Germinal center (tissue), 1 donor: ENCODE data around the gene CCDC85C.

ENCODE experiments used
- DNase-seq: peaks from one replicate; pipeline ENCODE4 v3.0.0; 2012; ENCODE audit warnings: mixed read lengths, low spot score

Gene CCDC85C

DNA sequence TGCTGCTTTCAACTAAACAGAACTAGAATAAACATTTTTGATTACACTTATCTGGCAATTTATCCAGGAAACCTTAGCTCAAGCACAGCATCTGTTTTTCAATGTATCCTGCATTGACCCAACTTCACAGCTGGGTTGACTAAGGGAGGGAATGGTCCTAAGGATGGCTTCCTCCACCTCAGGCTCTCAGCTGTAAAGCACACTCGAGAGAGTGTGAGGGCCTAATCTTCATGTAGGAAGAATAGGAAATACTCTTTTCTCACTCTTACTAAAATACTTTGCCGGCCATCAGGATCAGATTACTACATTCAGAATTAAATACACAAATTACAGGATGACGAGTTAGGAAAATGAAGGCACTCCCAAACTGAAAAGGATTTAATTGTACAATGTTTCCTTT, 130.5 kb downstream of the CCDC85C start:
- no peak for DNase-seq

DNA sequence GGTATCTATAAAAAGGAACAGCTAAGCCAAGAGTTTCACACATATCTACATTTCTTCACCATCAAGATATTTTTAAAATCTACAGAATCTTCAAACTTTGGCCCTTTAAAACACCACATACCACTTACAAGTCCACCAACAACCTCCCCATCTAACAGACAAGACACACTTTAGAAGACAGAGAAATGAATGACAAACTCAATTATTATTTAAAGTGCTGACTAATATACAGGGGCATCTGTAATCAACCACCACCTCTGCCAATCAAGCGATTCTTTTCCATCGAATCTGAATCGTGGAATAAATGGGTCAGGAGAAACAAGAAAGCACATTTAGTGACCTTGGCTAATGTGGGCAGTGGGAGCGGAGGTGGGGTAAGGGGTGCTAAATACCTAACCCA, 131.1 kb downstream of the CCDC85C start:
- DNase-seq, result no peak

DNA sequence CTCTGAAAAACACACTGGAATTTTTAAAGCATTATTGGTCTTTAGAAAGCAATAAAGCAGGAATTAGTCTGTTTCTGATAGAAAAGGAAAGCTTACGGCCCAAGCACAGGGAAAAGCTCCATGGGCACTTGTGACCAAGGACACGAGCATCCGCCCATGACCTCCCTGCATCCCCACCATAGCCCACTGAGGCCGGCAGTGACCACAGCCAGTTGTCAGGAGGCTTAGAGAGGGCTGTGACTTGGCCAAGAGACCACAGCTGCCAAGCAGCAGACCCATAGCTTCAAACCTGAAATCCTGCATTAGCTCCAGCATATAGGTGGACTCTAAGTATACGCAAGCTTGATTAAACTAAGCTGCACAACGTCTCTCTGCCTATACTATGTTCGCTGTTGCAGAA, 132.3 kb downstream of the CCDC85C start:
- no peak for DNase-seq

DNA sequence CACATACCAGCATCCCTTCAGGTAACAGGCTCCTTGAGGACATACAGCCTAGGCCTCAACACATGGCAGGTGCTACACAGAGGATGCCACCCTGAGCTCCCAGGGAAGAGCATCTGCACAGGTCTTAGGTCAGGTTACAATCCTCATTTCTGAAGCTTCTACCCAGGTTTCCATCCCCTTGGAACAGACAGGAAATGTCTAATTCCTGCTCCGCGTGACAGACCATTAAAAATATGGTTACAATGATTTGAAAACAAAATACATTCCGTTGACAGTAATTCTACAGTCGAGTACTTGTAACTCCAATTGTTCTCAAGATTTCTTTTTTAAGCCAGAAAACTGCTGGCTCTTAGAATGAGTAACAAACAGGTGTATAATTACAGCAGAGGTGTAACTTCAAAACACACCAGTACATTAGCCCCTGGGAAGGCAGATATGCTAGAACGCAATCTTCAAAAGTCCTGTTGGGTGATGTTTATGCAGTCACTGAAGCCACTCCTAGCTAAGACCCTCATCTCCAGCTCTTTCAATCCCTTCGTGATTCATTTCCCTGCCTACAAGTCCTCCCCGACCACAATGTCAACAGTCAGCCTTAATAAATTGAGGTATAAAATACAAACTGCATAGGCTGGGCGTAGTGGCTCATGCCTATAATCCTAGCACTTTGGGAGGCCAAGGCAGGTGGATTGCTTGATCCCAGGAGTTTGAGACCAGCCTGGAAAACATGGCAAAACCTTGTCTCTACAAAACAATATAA, 135.0 kb downstream of the CCDC85C start:
- no peak for DNase-seq

DNA sequence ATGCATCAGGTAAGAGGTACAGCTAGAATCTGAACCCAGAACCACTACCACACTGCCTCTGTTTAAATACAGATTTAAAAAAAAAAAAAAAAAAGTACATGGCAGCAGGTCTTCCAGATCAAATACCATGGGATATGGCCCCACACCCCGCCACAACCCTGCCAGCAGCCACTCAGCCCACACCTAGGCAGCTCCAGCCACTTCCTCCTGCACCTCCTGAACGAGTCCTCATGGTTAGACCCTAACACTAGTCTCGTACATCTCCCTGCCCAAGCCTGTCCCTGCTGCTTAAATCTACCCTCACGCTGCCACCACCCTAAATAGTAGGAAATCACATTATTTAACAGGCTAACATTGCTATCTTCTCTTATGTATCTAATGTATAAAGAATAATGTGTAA, 135.9 kb downstream of the CCDC85C start:
- no peak for DNase-seq

DNA sequence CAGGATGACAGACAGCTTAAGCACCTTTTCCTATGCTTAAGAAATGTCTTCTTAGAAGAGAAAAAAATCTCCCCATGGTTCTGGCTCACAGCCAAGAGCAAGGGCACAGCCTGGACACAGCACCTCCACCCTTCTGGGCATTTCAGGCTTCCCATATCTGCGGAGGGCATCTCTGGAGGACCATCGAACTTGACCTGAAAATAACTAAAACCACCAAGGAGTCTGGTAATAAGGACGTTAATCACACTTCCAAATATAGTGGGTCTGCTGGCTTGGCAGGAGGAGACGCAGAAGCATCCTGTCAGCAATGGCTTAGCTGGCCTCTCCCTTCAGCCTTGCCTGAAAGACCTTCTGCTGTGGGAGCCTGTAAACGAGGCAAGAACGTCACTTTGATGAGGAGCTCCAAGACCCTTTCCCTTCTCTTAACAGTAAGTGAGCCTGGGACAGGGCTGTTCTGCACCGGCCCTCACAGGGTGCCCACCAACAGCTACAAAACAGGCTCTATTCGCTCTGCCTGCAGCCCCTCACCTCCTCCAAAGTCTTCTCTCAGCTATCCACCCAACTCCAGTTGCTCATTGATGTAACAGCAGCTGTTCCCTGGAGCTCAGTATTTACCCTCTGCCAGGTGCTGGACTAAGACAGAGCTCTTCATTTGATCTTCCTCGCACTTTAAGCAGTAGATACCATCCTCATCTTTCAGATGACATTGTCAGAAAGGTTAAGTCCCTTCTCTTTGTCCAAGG, 136.5 kb downstream of the CCDC85C start:
- no peak for DNase-seq

DNA sequence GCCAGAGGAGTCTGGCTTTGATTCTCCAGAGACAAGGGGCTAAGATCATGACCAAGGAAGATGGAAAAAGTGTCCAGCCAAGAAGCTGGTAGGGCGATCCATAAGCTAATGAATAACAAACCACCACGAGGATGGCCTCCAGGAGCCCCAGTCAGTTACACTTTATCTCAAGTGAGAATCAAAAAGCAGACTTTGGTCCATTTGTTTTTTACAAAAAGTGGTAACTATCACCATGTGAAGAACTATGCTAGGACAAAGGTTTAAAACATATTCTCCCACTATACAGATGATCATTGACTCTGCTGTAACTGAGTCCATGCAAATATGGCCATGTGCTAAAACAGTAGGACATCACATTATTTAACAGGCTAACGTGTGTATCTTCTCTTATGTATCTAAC, 137.2 kb downstream of the CCDC85C start:
- no peak for DNase-seq

DNA sequence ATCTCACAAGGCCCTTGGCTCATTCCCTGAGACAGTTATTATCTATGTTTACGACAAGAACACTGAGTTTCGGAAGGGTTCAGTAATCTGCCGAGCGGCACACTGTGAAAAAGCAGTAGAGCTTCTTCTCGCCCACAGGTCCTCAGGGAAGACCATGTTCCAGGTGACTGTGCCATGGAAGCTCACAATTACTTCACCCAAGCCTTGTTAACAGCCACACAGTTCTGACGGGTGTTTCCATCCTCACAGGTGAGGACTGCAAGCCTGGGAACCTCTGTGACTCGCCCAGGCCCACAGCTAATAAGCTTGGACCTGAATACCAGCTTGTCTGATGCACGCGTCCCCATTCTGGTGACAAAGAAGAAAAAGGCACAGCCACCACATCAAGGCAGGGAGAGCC, 138.7 kb downstream of the CCDC85C start:
- DNase-seq, result no peak

DNA sequence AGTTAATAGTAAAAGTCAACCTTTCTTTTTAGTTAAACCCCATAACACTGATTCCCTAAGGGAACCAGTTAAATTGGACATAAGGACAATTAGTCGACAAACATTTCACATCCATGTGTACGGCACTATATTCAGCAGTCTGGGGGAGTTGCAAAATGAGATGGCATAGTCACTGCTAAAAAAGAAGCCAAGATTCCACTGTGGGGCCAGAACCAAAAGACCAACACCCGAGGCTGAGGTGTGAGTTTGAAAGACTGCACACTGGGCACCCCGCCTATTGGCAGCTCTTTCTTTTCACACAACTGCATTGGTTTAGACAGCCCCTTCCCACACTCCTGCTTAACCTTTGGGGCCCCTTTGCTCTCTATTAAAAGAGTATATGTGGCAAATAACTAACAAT, 140.0 kb downstream of the CCDC85C start:
- no peak for DNase-seq

DNA sequence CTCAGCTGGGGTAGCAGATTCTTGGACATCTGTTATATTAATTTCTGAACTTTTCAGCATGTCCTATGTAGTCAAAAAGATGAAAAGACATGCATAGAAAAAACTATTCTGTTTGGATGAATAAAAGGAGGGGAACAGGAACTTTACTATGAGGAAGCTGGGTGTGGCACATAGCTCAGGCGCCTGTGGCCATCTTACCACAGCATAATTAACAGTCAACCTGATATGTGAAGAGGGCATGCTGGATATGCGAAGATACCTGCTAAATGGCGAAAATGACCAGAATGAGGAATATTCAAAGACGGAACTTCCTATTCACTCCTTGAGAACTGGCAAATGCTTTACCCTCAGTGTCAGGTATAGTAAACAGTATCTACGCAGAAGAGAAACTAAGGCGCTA, 141.8 kb downstream of the CCDC85C start:
- no peak for DNase-seq

DNA sequence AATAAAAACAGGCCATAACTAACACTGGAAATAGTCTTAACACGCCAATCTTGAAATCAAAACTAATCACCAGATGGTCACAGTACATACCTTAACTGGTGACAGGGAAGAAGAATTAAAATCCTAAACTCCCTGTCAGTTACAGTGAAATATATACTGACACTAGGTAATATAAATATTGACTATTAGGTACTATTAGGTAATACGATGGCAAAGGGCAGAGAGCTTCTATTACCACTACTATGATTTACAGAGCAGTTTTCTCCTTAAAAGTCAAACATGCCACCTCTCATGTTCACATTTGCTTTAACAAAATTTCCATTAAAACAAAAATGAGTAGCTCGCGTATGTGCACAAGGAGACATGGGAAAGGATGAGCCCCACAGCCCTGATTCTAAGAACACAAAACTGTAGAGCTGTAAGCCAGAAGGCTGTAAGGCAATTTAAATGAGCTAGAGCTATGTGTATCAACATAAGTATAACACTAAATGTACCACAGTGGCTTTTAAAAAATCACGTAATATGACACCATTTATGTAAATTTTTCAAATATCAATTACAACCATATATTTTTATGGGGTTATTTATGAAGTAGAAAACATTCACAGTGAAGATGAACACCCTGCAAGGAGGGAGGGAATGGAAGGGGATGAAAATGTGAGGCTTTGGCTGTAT, 142.5 kb downstream of the CCDC85C start:
- DNase-seq, result no peak

DNA sequence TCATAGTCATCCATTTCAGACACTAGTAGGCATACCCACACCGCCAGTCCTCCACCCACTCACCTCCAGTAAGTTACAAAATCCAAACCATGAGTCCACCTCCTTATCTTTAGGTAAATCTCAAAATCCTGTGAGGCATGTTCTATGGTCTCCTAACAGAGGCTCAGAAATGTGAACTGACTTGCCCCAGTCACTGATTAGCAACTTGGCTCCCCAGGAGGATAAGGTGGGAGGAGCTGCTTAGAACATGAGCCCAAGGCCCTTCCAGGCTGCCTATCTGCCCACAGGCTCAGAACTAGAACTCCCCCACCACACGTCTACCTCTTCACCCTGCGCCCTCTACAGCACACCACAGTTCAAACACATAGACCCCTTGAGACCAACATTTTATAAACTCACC, 143.2 kb downstream of the CCDC85C start:
- no peak for DNase-seq

DNA sequence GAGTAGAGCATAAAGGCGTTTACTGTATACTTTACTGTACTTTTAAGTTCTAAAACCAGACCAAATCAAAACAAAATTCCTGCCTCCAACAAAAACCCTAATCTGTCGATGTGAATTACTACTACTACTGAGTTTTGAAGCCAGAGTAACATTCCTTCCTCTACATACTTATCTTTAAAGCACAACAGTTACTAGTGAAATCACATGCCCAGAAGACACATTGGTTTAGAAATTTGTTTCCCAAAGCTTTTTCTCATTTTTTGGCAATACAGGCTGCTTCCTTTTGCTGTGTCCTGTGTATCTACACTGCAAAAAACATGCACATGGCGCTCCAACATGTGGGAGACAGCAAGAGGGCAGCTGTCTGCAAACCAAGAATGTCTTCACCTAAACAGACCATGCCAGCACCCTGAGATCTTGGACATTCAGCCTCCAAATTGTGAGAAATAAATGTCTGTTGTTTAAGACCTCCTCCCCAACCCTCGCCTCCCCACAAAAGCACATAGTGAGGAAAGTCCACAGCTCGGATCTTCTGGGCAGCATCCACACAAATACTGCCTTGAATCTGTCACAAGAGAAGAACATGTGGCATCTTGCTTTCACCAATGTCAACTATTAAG, 144.4 kb downstream of the CCDC85C start:
- DNase-seq, result no peak

DNA sequence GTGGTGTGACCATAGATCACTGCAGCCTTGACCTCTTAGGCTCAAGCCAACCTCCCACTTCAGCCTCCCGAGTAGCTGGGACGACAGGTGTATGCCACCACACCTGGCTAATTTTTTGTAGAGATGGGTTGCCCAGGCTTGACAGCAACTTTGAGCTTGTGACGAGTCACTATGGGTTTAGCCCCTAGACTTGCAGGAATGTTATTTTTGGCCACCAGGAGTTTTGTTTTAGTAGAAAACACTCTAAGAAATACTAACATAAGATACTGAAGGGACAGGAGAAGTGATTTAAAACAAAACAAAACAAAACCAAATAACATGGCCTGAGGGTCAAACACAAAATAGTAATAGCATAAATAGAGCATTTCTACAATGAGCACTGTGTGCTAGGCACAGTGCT, 149.8 kb downstream of the CCDC85C start:
- DNase-seq, result no peak

DNA sequence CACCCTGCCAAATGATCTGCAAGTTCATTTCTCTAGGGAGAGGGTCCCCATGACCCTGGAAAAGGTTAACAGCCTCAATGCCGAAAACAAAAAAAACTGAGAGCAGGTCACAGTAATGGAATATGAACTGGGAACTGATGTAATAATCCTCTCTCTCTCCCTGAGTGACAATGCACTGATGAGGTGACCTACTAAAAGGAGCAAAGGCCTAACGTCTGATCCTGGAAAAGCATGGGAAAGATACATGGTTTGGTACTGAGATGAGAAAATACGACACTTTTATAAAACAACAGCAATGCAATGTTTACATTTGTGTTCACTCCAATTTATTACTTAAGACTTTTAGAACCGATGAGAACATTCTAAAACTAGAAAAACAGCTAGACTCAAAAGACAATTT, 151.0 kb downstream of the CCDC85C start:
- DNase-seq, result no peak

DNA sequence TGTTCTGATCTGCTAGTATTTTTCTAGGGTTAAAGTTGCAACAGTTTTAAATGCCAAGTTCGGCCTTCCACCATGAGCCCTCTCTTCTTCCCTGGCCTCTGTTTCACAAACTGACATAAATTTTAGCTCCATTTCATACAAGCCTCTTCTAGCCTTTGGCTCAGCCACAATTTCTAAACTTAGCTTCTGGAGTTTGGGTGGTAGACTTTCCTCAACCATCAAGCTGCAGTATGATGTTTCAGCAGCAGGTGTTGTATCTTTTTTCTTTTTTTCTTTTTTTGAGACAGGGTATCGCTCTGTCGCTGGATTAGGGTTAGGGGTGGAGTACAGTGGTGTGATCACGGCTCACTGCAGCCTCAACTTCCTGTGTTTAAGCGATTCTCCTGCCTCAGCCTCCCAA, 152.8 kb downstream of the CCDC85C start:
- no peak for DNase-seq

DNA sequence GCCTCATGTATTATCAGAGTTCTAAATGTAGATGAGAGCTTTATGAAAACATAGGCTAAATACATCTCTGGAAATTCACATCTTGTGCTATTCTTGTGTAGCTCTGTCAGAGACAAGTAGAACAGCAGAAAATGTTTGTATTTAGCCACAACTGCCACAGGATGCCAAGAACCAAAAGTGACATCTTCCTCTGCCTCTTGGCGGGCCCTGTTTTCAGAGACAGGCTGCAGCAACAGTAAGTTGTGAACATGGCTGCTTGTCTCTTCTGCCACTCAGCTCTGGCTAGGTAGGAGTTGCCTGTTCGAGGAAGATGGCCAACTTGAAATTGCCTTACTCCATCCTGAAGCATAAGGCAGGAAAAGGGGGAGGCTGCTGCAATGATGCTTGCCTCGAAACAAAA, 153.7 kb downstream of the CCDC85C start:
- DNase-seq, result no peak
